CD4-positive, alpha-beta T cell treated with Interferon alpha-2 for 1 hour (primary cell): Measurements from ENCODE around the gene VARS1.

Source experiments
- DNase-seq, 2 donors: peaks; one replicate each; pipeline ENCODE4 v3.0.0-alpha.2; 2020 to 2022

Gene VARS1

DNA sequence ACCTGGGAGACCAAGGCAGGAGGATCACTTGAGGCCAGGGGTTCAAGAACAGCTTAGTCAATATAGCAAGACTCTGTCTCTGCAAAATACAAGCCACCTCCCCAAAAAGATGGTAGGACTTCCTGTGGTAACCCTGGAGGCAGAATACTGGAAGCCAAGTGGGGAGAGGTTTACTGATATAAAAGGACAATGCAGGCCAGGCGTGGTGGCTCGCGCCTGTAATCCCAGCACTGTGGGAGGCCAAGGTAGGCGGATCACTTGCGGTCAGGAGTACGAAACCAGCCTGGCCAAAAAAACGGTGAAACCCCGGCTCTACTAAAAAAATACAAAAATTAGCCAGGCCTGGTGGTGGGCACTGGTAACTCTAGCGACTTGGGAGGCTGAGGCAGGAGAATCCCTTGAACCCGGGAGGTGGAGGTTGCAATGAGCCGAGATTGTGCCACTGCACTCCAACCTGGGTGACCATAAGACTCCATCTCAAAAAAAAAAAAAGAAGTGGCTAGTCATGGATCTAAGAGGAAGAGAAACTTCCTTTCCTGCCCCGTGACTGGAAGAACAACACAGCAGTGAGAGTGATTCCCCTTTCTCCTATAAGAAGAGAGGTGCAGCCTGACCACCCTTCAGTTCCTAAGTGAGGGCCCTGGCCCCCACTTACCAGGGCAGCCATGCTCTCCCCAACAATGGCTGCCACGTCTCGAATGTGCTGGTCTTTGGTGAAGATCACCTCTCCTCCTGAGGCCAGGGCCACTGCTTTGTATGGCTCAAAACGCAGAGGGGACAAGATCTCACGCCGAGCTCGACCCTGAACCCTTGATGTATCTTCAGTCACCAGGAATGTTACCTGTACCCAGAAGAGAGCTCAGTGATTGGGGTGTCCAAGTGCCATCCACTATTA, 26.9 kb downstream of the VARS1 start:
- no peak for DNase-seq

DNA sequence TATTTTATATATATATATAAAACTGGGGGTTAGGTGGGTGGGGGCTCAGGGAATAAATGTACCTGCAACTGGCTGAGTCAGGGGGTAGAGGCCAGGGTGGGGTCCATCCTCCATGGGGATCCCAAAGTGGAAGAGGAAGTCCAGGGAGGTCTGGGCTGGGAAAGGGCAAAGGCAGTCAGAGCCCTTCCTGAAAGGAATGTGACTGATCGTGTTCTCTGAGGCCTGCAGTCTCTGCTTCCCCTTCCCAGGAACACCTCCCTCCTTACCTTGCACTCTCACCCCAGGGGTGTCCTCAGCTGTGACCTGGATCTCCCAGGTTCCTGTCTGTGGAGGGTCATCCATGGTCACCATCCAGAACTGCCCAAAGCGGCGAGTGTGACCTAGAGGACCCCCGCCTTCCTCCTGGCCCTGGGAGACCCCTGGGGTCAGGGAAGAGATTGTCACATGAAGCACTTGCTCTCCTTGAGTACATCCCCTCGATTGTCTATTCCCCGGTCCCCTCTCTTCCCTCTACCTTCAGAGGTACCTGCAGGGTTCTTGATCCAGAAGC, 28.4 kb downstream of the VARS1 start:
- DNase-seq, result no peak

DNA sequence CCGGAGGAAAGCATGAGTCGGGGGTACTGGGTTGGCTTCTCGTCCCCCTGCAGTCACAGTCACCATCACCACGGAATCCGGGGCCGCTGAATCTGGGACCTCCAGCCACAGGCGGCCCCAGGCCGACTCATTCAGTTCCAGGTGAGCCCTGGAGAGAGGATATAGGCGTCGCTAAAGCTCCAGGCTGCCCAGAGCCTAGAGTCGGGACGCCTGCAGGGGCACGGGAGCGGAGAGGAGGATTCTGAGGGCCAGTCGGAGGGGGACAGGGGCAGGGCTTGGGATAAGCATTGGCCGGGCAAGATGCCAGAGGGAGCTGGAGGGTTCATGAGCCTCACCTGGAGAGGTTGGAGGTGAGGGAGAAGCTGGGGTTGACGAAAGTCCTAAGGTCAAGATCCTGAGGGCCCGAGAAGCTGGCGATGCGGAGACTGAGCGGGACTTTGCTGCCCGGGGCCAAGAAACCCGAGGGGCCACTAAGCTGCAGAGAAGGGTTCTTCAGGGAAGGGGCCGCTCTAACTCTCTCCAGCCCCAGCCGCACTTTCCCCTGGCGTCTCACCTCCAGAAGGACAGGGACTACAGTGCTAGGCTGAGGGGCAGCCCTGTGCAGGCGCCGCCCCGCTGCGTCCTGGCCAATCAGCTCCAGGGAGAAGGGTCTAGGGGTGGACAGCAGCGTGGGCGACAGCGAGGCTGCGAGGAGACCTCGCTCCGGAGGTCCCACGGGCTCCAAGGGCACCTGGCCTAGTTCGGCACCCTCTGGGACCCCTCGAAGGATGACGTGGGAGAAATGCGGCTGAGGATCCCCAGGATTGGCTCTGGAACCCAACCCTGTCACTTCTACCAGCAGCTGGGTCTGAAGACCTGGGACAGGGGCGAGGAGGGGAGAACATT, 29.4 kb downstream of the VARS1 start:
- DNase-seq, result no peak

DNA sequence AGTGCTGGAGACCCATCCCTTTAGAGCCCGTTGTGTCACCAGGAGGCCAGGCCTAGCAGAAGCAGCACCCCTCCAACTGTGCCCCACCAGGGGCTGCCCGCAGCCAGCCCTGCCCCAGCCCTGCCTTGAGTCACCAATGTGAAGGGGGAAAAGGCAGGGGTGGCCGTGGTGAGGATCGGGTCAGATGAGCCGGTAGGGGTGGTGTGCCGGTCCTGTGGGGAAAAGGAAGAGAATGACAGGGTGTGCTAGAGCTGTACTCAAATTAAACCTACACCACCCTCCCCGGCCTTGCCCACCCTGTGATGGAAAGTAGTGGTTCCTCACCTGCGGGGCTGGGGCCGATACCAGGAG, 30.0 kb downstream of the VARS1 start:
- DNase-seq, result no peak

DNA sequence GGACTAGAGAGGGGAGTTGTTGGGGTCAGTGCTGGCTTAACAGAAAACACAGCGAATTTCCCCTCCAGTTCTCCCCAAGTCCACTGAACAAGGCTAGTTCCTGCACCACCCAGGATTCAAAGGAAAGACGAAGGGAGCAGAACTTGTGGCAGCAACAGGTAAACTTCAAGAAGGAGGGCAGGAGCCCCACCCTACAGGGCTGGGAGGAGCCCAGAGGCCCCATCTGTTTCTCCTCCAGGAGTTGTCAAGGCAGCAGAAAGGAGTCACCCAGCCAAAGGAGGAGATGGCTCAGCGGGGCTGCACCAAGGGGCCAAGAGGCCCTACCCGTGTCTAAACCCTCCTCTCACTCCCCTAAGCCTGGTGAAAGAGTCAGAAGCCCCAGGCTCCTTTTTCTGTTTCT, 31.4 kb downstream of the VARS1 start:
- DNase-seq, result no peak

DNA sequence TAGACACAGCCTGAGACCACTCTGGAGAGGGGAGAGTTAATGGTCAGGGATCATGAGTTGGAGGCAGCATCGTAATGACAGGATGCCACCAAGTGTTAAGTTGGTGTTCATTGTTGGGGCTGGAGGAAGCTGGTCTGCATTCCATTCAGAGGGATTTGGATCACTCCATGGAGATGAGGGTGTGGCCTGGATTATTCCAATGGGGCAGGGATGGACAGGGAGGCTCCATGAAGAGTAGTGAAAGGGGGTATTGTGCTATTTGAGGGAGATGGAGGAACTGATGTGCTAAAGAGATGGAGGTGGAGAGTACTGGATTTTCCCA, 32.0 kb downstream of the VARS1 start:
- no peak for DNase-seq

DNA sequence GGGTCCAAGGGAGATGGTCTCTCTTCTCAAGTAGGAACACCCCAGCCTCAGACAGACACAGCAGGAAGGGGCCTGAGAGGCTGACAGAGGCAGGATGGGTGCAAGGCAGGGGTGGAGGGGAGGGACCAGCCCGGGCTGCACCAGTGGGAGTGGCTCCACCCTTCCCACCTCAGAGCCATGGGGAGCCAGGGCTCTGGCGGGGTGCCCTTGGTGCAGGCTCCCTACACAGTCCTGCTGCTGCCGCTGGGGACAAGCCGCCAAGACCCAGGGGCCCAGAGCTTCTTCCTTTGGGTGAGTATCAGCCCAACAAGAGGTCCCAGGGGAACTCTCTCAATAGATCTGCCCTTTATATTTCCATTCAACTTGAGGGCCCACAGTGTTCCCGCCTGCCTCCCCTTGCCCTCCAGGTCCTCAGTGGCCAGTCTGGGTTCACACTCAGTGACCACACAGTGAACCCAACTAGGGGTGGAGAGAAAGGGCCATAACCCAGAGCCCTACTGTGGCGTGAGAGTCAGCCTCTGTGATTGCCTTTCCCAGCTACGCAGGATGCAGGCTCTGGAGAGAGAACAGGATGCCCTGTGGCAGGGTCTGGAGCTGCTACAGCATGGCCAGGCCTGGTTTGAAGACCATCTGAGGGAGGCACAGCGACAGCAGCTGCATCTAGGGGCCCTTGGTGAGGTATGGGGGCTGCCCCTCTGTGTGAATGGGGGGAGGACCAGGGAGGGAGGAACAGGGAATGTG, 32.5 kb downstream of the VARS1 start:
- no peak for DNase-seq

DNA sequence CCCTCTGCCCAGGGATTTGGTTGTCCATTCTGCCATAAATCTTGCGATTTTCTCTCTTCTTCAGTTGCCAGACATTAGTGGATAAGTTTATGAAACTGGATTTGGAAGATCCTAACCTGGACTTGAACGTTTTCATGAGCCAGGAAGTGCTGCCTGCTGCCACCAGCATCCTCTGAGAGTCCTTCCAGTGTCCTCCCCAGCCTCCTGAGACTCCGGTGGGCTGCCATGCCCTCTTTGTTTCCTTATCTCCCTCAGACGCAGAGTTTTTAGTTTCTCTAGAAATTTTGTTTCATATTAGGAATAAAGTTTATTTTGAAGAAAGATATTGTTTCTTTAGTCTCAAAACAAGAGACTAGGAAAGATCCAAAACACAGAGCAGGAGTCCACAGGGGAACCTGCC, 33.2 kb downstream of the VARS1 start, which contains the start of gene SAPCD1:
Gene SAPCD1 (plus strand): TSS at position 301 of the 400 bp plus-strand sequence. CDS start 399 bp downstream, outside the sequence.
- no peak for DNase-seq

DNA sequence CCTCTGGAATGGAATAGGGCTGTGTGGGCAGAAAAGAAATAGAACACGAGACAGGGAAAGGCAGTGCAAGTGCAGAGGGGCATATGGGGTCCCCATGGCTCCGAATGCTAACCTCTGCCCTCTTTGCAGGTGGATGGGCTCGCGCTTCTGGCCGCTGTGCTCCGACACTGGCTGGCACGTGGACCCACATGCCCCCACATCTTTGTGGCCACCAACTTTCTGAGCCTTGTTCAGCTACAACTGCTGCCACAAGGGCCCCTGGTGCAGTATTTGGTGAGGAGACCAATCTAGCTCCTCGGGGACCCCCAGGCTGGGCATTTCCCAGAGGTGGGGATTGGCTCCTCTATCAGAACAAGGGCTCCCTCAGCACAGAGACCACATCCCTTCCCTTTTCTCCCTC, 34.2 kb downstream of the VARS1 start:
- DNase-seq, result no peak

DNA sequence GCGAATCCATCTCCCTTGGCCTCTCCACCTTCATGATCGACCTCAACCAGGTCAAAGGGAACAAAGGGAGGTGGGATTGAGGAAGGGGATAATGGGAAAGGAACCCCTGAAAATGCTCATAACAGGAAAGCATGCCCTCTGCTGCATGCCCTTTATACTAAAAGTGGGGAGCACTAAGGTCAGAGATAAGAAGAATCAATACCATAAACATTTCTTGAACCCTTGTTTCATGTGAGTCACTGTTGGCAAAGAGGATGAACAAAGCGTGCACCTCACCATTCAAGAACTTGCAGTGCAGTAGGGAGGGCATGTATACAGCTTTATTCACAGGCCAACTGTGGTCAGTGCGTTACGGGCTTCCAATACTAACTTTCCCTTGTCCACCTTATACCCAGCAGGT, 34.8 kb downstream of the VARS1 start:
- DNase-seq, result no peak

DNA sequence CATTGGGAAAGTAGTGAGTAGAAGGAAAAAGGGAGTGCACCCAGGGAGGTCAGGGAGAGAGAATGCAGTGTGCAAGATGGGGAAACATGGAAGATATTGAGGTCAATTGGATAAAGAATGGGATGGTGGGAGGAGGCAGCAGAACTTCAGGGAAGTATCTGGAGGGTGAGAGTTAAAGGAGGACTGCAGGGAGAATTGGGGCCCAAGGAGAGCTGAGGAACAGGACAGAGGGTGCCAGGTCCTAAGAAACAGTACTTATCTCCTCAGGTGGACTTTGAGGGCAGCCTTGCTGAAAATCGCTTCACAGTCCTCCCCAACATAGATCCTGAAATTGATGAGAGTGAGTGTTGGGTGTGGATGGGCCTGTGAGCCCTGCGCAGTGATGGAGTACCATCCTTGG, 37.3 kb downstream of the VARS1 start:
- no peak for DNase-seq

DNA sequence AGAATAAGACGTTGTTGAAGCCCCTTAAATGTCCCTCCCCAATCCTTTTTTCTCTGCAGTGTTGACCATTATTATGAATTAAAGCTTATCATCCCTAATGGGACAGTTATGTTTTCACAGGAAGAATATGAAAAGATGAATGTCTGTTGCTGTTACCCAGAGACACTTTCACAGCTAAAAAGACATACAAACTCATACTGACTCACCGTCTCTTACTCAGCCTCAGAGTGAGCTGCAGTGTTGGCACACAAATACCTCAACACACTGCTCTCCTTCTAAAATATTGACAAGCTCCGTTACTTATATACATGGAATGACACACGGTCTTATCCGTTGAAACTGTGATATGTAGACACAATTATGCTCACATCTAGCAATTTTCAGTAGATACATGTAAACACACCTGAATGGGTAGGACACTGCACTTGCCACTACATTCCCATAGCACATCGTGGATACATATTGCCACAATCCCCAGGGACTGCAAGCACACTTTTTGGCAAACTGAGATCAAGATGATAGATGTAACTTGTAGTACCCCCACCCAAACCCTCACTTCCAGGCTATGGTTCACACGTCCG, 42.7 kb downstream of the VARS1 start:
- no peak for DNase-seq

DNA sequence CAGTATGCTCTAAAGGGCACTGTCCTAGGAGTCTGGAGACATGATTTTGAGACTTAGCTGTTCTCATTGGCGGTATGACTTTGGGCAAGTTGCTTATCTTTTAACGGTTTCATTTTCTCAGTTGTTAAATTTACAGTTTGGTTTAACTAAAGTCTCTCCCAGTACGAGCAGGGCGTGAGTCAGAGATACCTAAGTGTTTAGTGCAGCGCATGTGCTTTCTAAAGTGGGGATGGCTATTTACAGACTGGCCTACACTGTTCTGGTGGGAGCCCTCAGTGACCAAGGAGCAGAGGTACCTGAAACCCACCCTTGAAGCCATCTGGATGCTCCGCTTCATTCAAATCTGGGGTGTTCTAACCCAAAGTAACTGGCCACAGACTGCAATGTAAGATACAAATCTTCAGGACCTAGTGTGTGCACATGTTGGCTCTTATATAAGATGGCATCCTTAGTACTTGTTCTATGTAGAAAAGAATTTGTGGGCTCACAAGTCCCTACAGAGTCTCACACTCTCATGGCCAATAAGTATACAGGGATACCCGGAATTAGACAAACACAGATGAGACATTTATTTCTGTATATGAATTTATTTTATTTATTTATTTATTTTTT, 45.0 kb downstream of the VARS1 start:
- DNase-seq, result no peak

DNA sequence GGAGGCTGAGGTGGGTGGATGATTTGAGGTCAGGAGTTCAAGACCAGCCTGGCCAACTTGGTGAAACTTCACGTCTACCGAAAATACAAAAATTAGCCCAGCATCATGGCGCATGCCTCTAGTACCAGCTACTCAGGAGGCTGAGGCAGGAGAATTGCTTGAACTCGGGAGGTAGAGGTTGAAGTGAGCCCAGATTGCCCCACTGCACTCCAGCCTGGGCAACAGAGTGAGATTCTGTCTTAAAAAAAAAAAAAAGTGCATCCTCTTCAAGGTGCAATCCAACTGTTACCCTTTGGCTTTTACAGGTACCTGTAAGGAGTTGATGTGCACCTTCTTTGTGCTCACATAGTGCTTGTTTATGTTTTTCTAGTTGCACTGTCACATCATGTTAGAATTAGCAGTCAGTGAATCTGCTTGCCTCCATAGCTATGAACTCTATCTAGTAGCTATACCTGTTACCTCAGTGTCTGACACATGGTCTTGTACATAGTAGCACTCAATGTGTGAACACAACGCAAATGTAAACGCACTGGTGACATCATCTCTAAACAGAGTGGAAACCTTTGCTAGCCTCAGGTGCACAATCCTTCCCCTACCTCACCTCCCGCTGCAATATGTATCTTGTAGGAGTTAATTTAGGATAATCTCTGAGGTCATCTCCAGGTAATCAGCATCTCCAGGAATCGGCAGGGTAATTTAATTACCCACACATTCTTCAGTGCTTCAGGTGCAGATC, 46.1 kb downstream of the VARS1 start:
- DNase-seq, result no peak
